ENCODE measurements around the gene OLAH. TPM values are rescaled to one million over a fixed set of nuclear protein-coding genes. Genes with fewer than 3 reads are reported as not detected.

The OLAH gene
- total and polyA plus RNA-seq, 8 donors = 0.53 to 1.6 TPM; not detected in 6

GRCh38 chr10:15113766-15114165 is 70.0 kb downstream of the OLAH start:
- no peak for TF ChIP-seq POLR2A (IDR thresholded peaks at IDR 0.05)
- TF ChIP-seq CTCF (IDR thresholded peaks at IDR 0.05) = no peak
- no peak for TF ChIP-seq POLR2AphosphoS5 (IDR thresholded peaks at IDR 0.05)
- TF ChIP-seq EP300 (IDR thresholded peaks at IDR 0.05) = no peak
- Histone ChIP-seq H3K4me1 (no peaks in the 10 kb centered on the region), H3K27me3 (no peaks in the 10 kb centered on the region), H3K36me3 (peaks cover 0 to 89% (median 77%) of the 10 kb centered on the region in 4 donors), H3K4me3 (no peak overlapping the region), H3K9me3 (no peaks in the 10 kb centered on the region), H3K27ac (no peak overlapping the region)
- no peak for DNase-seq
- intact Hi-C loops (cut with DNase I; ENCODE audit: low total_unique reads) = no loop called here
- WGBS, 5 donors = 81 to 99% (median 95%) methylated on average over 4 of the region's 4 CpGs

DNA sequence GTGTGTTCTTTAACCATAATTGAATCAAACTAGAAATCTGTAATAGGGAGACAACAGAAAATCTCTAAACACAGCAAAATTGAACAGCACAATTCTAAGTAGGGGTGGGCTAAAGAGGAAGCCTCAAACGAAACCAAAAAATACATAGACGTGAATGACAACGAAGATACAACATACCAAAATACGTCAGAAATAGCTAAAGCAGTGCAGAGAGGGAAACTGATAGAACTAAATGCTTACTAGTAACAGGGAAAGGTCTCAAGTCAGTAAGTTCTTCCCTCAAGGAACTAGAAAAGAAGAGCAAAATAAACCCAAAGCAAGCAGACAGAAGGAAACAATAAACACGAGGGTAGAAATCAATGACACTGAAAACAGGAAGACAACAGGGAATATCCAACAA is 72.5 kb downstream of the OLAH start:
- no peaks in the 10 kb centered on the region for H3K9me3 ChIP-seq
- H3K27me3 ChIP-seq = no peaks in the 10 kb centered on the region
- DNase-seq = no peak
- peaks cover 0 to 86% (median 74%) of the 10 kb centered on the region in 4 donors for H3K36me3 ChIP-seq
- H3K27ac ChIP-seq = no peak overlapping the region
- intact Hi-C loops (cut with DNase I; ENCODE audit: low total_unique reads) = no loop called here
- H3K4me1 ChIP-seq = no peaks in the 10 kb centered on the region
- no peak for TF ChIP-seq POLR2AphosphoS5 (IDR thresholded peaks at IDR 0.05)
- TF ChIP-seq EP300 (IDR thresholded peaks at IDR 0.05) = no peak
- TF ChIP-seq POLR2A (IDR thresholded peaks at IDR 0.05) = no peak
- no peak for TF ChIP-seq CTCF (IDR thresholded peaks at IDR 0.05)
- no peak overlapping the region for H3K4me3 ChIP-seq
- 91 to 98% (median 97%) methylated on average over 5 of the region's 5 CpGs for WGBS, 5 donors

DNA sequence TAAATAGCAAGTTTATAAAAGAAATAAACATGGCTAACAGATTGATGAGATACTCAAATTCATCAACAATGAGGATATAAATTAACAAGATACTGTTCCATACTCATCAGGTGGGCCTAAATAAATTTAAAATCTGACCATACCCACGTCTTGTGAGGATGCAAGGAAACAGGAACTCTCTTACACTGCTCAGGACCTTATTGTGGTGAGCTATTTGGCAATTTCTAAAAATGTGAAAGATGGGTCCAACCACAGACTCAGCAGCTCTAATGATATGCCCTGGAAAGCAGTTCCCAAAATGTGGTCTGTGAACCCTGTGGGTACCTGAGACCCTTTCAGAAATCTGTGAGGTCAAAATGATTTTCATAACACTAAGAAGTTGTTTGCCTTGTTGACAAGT is 74.9 kb downstream of the OLAH start:
- DNase-seq = no peak
- Histone ChIP-seq H3K4me1 (peaks cover 0 to 5% (median 2%) of the 10 kb centered on the region in 4 donors), H3K4me3 (no peak overlapping the region), H3K36me3 (peaks cover 0 to 80% (median 67%) of the 10 kb centered on the region in 4 donors), H3K9me3 (no peaks in the 10 kb centered on the region), H3K27me3 (no peaks in the 10 kb centered on the region), H3K27ac (no peak overlapping the region)
- intact Hi-C loops (cut with DNase I; ENCODE audit: low total_unique reads) = no loop called here
- 75 to 100% (median 86%) methylated on average over 1 of the region's 1 CpG for WGBS, 5 donors
- TF ChIP-seq POLR2AphosphoS5 (IDR thresholded peaks at IDR 0.05) (no peak), CTCF (IDR thresholded peaks at IDR 0.05) (no peak), EP300 (IDR thresholded peaks at IDR 0.05) (no peak), POLR2A (IDR thresholded peaks at IDR 0.05) (no peak)

GRCh38 chr10:15120523-15120922 is 76.8 kb downstream of the OLAH start:
- Histone ChIP-seq H3K27me3 (no peaks in the 10 kb centered on the region), H3K4me3 (no peak overlapping the region), H3K9me3 (no peaks in the 10 kb centered on the region), H3K27ac (no peak overlapping the region), H3K4me1 (peaks cover 0 to 5% (median 2%) of the 10 kb centered on the region in 4 donors), H3K36me3 (peaks cover 4 to 80% (median 71%) of the 10 kb centered on the region in 4 donors)
- DNase-seq = no peak
- TF ChIP-seq POLR2AphosphoS5 (IDR thresholded peaks at IDR 0.05) (no peak), EP300 (IDR thresholded peaks at IDR 0.05) (no peak), CTCF (IDR thresholded peaks at IDR 0.05) (no peak), POLR2A (IDR thresholded peaks at IDR 0.05) (no peak)
- intact Hi-C loops (cut with DNase I; ENCODE audit: low total_unique reads) = no loop called here
- WGBS, 5 donors = 90 to 96% (median 95%) methylated on average over 5 of the region's 5 CpGs
